ENCODE results near the gene VN1R5.
"Not testable (repeated sequence)": the region's sequence is repeated elsewhere in the genome, so short reads cannot be mapped to it uniquely, and the experiment has no call there.

Gene VN1R5

GRCh38 chr1:247288341-247288740, 32.5 kb downstream of the VN1R5 start:
- no peaks in the 10 kb centered on the region for H3K36me3 Mint-ChIP-seq (ENCODE audit: low read depth)
- no peak overlapping the region for H3K27ac Mint-ChIP-seq
- DNase-seq (ENCODE audit: low spot score), result no peak
- peaks cover 3% of the 10 kb centered on the region for H3K4me1 Mint-ChIP-seq (ENCODE audit: low read depth)
- no peak overlapping the region for H3K4me3 Mint-ChIP-seq
- H3K9me3 Mint-ChIP-seq, result peaks cover 27% of the 10 kb centered on the region
- H3K27me3 Mint-ChIP-seq (ENCODE audit: low read depth), result peaks cover 2% of the 10 kb centered on the region

DNA sequence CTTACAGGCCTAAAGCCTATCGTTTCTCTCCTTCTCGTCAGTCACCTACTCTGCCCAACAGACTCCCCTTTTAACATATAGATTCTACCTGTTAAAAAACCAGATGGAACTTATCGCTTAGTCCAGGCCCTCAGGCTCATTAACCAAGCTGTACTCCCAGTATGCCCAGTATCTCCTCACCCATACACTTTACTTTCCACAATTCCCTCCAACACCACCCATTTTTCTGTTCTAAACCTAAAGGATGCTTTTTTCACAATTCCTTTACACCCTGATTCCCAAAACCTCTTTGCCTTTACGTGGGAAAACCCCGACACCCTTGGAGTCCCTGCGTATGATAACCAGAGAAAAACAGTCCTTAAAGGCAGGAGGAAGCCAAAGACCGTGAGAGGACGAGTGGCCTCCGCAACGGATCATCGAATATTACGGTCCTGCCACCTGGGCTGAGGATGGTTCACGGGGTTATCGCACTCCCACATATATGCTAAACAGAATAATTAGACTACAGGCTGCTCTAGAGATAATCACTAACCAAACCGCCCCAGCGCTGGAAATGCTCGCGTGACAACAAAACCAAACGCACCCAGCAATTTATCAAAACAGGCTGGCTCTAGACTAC, 33.5 kb downstream of the VN1R5 start:
- DNase-seq (ENCODE audit: low spot score); H3K27me3 Mint-ChIP-seq (ENCODE audit: low read depth); H3K4me1 Mint-ChIP-seq (ENCODE audit: low read depth); H3K36me3 Mint-ChIP-seq (ENCODE audit: low read depth); H3K4me3 Mint-ChIP-seq; H3K27ac Mint-ChIP-seq: not testable (repeated sequence)
- H3K9me3 Mint-ChIP-seq, result peaks cover 27% of the 10 kb centered on the region

DNA sequence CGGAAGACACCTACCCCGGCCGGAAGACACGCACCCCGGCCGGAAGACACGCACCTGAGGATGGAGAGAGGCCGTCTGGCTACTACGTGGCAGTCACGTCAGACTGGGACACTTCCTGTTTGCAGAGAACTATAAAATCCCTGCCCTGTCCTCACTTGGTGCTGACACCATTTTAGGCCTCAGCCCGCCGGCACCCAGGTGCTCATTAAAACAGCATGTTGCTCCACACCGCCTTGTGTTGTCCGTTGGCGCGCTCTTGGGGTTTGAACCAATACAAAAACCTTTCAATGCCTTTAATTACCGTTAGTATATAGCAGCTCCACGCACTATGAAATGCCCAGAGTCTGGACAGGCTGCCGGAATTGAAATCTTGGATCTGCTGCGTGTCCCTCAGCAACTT, 34.7 kb downstream of the VN1R5 start:
- Mint-ChIP-seq H3K27ac (no peak overlapping the region), H3K27me3 (ENCODE audit: low read depth) (peaks cover 2% of the 10 kb centered on the region), H3K4me1 (ENCODE audit: low read depth) (peaks cover 3% of the 10 kb centered on the region), H3K4me3 (no peak overlapping the region), H3K36me3 (ENCODE audit: low read depth) (no peaks in the 10 kb centered on the region), H3K9me3 (peaks cover 27% of the 10 kb centered on the region)
- DNase-seq (ENCODE audit: low spot score), result no peak

DNA sequence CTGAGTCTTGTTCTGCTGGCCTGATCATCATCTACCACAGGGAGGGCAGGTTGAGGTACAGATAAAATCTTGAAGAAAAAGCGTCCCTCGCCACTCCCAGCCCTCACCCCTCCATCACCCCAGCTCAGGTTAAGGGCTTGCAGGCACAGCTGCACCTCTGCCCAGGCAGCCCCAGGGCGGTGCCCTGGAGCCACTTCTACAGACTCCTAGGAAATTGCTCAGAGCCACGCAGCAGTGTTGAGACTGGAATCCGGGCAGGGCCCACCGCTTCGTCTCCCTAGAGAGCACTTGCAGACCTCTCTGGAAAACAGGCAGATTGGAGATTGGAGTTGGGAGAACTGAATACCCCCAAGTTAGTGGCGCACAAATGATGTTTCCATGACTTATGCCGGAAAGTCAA, 35.3 kb downstream of the VN1R5 start:
- Mint-ChIP-seq H3K4me3 (no peak overlapping the region), H3K4me1 (ENCODE audit: low read depth) (peaks cover 3% of the 10 kb centered on the region), H3K36me3 (ENCODE audit: low read depth) (no peaks in the 10 kb centered on the region), H3K9me3 (peaks cover 27% of the 10 kb centered on the region), H3K27me3 (ENCODE audit: low read depth) (peaks cover 2% of the 10 kb centered on the region), H3K27ac (no peak overlapping the region)
- no peak for DNase-seq (ENCODE audit: low spot score)

DNA sequence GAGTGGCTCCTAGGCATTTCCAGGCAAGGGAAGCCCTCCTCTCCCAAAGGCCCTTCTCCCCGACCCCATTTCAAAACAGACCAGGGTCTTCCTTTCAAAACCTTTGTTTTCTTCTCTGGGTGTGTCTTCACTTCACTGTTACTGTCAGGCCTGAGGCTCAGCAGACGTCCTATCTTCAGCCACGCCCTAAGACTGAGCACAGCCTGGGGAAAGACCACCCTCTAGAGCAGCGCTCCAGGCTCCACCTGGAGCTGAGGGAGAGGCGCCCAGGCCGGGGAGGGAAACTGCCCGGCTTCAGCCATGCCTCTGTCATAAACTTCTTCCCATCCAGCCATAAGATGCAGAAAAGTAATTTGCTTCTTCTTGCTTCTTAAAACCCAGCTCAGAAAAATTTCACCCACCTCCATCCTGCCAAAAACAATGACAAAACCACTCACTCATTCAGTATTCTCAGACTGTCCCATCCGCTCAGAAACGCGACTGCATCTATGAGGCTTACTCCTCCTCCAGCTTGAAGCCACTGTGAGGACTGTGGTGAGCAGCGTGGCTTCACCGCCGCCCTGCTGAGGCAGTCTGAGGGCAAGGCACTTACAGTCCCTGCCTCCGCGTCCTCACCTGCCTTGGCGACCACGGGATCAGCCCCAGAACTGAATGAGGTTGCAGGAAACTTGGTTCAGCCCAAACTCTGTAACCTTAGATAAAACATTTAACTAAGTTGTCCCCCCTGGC, 36.1 kb downstream of the VN1R5 start:
- no peaks in the 10 kb centered on the region for H3K36me3 Mint-ChIP-seq (ENCODE audit: low read depth)
- H3K9me3 Mint-ChIP-seq, result peaks cover 22% of the 10 kb centered on the region
- H3K4me3 Mint-ChIP-seq, result no peak overlapping the region
- H3K4me1 Mint-ChIP-seq (ENCODE audit: low read depth), result peaks cover 3% of the 10 kb centered on the region
- DNase-seq (ENCODE audit: low spot score), result no peak
- H3K27ac Mint-ChIP-seq, result no peak overlapping the region
- peaks cover 2% of the 10 kb centered on the region for H3K27me3 Mint-ChIP-seq (ENCODE audit: low read depth)

DNA sequence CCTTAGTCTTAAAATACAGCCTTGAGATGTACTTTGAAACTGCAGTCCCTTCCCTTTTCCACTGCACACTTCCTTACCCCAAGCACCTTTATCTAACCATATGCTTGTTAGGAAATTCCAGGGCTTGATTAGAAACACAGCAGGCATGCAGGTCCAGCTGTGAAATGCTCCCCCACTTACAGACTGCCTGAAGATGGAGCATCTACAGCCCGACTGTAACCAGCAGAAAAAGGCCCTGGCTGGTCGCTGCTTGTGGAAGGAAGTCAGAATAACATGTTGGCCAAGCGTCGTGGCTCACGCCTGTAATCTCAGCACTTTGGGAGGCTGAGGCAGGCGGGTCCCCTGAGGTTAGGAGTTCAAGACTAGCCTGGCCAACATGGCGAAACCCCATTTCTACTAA, 37.2 kb downstream of the VN1R5 start:
- Mint-ChIP-seq H3K4me3 (no peak overlapping the region), H3K27me3 (ENCODE audit: low read depth) (peaks cover 2% of the 10 kb centered on the region), H3K36me3 (ENCODE audit: low read depth) (no peaks in the 10 kb centered on the region), H3K9me3 (peaks cover 12% of the 10 kb centered on the region), H3K27ac (no peak overlapping the region), H3K4me1 (ENCODE audit: low read depth) (peaks cover 7% of the 10 kb centered on the region)
- DNase-seq (ENCODE audit: low spot score), result no peak

DNA sequence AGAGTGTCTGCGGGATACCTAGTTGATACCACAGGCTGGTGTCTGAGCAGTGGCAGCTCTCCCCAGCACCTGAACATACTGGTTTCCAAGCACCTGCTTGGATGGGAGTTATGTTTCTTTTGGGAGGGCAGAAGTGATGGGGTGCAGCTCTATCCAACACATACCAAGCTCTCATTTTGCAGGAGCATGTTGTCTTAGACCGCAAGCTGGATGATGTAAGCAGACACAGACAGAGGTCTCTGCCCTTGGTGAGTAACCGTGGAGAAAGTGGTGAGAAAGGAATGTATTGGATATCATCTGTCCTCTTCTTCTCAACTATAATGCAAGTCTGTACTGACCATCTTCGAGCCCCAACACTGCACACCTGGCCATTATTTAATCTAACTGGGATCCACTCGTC, 38.4 kb downstream of the VN1R5 start:
- peaks cover 2% of the 10 kb centered on the region for H3K27me3 Mint-ChIP-seq (ENCODE audit: low read depth)
- H3K9me3 Mint-ChIP-seq, result peaks cover 3% of the 10 kb centered on the region
- no peak for DNase-seq (ENCODE audit: low spot score)
- peaks cover under 1% of the 10 kb centered on the region for H3K36me3 Mint-ChIP-seq (ENCODE audit: low read depth)
- H3K4me1 Mint-ChIP-seq (ENCODE audit: low read depth), result peaks cover 7% of the 10 kb centered on the region
- H3K4me3 Mint-ChIP-seq, result no peak overlapping the region
- no peak overlapping the region for H3K27ac Mint-ChIP-seq

GRCh38 chr1:247295274-247295684, 39.4 kb downstream of the VN1R5 start:
- peaks cover 3% of the 10 kb centered on the region for H3K36me3 Mint-ChIP-seq (ENCODE audit: low read depth)
- H3K4me1 Mint-ChIP-seq (ENCODE audit: low read depth), result peaks cover 7% of the 10 kb centered on the region
- no peak for DNase-seq (ENCODE audit: low spot score)
- H3K4me3 Mint-ChIP-seq, result no peak overlapping the region
- H3K9me3 Mint-ChIP-seq, result no peaks in the 10 kb centered on the region
- no peak overlapping the region for H3K27ac Mint-ChIP-seq
- peaks cover 2% of the 10 kb centered on the region for H3K27me3 Mint-ChIP-seq (ENCODE audit: low read depth)

DNA sequence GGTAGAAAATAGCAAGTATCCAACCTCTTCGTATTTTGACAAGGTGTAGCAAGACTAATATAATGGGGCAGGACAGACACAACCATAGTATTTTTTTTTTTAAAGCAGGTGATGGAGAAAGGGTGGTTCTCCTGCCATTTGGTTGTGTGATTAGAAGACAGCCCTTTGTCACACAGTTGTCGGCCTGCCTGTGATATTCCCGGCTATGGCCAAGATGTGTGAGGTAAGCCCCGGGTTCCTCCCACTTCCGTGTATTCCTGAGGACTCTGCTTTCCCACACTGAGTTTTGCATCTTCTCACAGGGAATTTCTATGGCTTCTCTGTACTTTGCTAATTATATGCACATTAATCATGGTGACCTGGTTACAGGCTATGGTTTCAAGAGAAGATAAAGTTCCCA, 39.9 kb downstream of the VN1R5 start:
- no peak for DNase-seq (ENCODE audit: low spot score)
- Mint-ChIP-seq H3K4me1 (ENCODE audit: low read depth) (peaks cover 7% of the 10 kb centered on the region), H3K36me3 (ENCODE audit: low read depth) (peaks cover 3% of the 10 kb centered on the region), H3K9me3 (no peaks in the 10 kb centered on the region), H3K4me3 (no peak overlapping the region), H3K27me3 (ENCODE audit: low read depth) (peaks cover 2% of the 10 kb centered on the region), H3K27ac (no peak overlapping the region)

GRCh38 chr1:247296599-247297180, 40.8 kb downstream of the VN1R5 start:
- Mint-ChIP-seq H3K9me3 (no peaks in the 10 kb centered on the region), H3K4me1 (ENCODE audit: low read depth) (peaks cover 7% of the 10 kb centered on the region), H3K36me3 (ENCODE audit: low read depth) (peaks cover 3% of the 10 kb centered on the region), H3K4me3 (no peak overlapping the region), H3K27me3 (ENCODE audit: low read depth) (peaks cover 2% of the 10 kb centered on the region), H3K27ac (no peak overlapping the region)
- DNase-seq (ENCODE audit: low spot score), result no peak

DNA sequence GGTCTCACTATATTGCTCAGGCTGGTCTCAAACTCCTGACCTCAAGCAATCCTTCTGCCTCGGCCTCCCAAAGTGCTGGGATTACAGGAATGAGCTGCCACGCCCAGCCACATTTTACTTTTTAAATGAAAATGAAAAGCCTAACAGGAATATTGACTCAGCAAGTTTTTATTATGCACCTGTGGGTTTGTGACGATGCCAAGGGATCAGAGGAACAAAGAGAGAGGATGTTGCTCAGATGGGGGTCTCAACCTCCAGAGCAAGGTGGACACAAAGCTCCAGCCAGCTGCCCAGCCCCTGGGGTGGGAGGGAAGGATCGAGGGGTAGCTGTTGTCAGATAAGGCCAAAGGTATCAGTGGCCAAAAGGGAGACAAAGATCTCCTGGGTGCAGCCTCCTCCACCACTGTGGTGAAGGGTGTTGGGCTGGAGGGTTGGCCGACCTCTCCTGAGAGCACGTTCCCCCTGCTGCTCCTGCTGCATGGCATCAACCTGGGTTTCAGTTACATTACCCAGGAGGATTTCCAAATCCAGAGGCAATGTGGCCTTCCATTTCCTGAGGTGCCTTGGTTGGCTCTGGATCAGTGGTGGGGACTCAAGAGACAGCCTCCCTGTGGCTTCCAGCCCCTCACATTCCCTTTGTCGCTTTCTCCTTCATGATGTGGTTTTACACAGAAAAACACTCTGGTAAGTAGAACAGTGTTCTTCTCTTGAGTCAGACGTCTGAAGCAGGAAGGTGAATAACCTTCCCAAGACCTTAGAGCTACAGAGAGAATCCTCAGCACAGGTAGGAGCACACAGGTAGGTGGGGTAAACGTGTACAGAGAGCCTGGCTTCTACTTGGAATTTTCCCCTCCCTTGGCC, 41.6 kb downstream of the VN1R5 start:
- Mint-ChIP-seq H3K4me1 (ENCODE audit: low read depth) (peaks cover 4% of the 10 kb centered on the region), H3K36me3 (ENCODE audit: low read depth) (peaks cover 5% of the 10 kb centered on the region), H3K4me3 (no peak overlapping the region), H3K9me3 (no peaks in the 10 kb centered on the region), H3K27me3 (ENCODE audit: low read depth) (peaks cover 2% of the 10 kb centered on the region), H3K27ac (no peak overlapping the region)
- no peak for DNase-seq (ENCODE audit: low spot score)

GRCh38 chr1:247298124-247298481, 42.2 kb downstream of the VN1R5 start:
- Mint-ChIP-seq H3K9me3 (no peaks in the 10 kb centered on the region), H3K4me1 (ENCODE audit: low read depth) (peaks cover 4% of the 10 kb centered on the region), H3K27me3 (ENCODE audit: low read depth) (no peaks in the 10 kb centered on the region), H3K36me3 (ENCODE audit: low read depth) (peaks cover 8% of the 10 kb centered on the region), H3K27ac (no peak overlapping the region), H3K4me3 (no peak overlapping the region)
- DNase-seq (ENCODE audit: low spot score), result no peak

GRCh38 chr1:247298701-247299100, 42.8 kb downstream of the VN1R5 start:
- H3K27me3 Mint-ChIP-seq (ENCODE audit: low read depth), result no peaks in the 10 kb centered on the region
- H3K9me3 Mint-ChIP-seq, result no peaks in the 10 kb centered on the region
- H3K4me1 Mint-ChIP-seq (ENCODE audit: low read depth), result peaks cover 4% of the 10 kb centered on the region
- peaks cover 8% of the 10 kb centered on the region for H3K36me3 Mint-ChIP-seq (ENCODE audit: low read depth)
- no peak overlapping the region for H3K27ac Mint-ChIP-seq
- no peak overlapping the region for H3K4me3 Mint-ChIP-seq
- no peak for DNase-seq (ENCODE audit: low spot score)
